ENCODE data around the gene KDELR1. TPM values are rescaled to one million over a fixed set of nuclear protein-coding genes. Genes with fewer than 3 reads are reported as not detected.

The KDELR1 gene
- total RNA-seq, 1 experiment from 2014 or later: 198 TPM

GRCh38 chr19:48351341-48351752 lies 40.0 kb downstream of the KDELR1 start:
- no peak overlapping the region for H2AK5ac ChIP-seq (ENCODE audit: insufficient read length, low read length)
- Mint-ChIP-seq H3K4me3 (no peak overlapping the region), H3K27me3 (ENCODE audit: low read depth) (no peaks in the 10 kb centered on the region), H3K4me1 (peaks cover 5 to 12% of the 10 kb centered on the region in 2 experiments), H3K9me3 (no peaks in the 10 kb centered on the region), H3K36me3 (ENCODE audit: insufficient read depth in 1 of 3, low read depth in 3 of 3) (no peaks in the 10 kb centered on the region), H3K27ac (0 out of 7 replicates have a peak overlapping the region, but pooled peaks of 1 of the 3 experiments have one; percentile 5)
- no peak overlapping the region for H3K56ac ChIP-seq (ENCODE audit: insufficient read length, low read depth, low read length)
- H2BK120ac ChIP-seq (ENCODE audit: low read depth, low read length, poor library complexity, severe bottlenecking): no peak overlapping the region
- H2BK12ac ChIP-seq (ENCODE audit: insufficient read length, low read depth, low read length): no peak overlapping the region
- no peak overlapping the region for H3T11ph ChIP-seq (ENCODE audit: low read length)
- no peak overlapping the region for H3K9ac ChIP-seq (ENCODE audit: extremely low read depth, insufficient read length, low read length)
- H2BK15ac ChIP-seq (ENCODE audit: low read depth, low read length): no peak overlapping the region
- H3K9me3 ChIP-seq (ENCODE audit: control insufficient read depth, low read depth, low read length): no peaks in the 10 kb centered on the region
- H2BK20ac ChIP-seq (ENCODE audit: low read depth, low read length, poor library complexity, severe bottlenecking): no peak overlapping the region
- no peak overlapping the region for H2BK5ac ChIP-seq (ENCODE audit: insufficient read length, low read length)
- no peaks in the 10 kb centered on the region for H3K79me1 ChIP-seq (ENCODE audit: insufficient read depth, low read depth, low read length, poor library complexity, severe bottlenecking)
- no peak overlapping the region for H3K18ac ChIP-seq (ENCODE audit: insufficient read length, low read depth, low read length)
- peak; percentile 84 for DNase-seq
- no peak overlapping the region for H3K27ac ChIP-seq (ENCODE audit: insufficient read length, low read depth, low read length)
- H3K14ac ChIP-seq (ENCODE audit: insufficient read depth, low read length): no peak overlapping the region
- no peak overlapping the region for H4K91ac ChIP-seq (ENCODE audit: insufficient read length, low read depth, low read length)
- H4K8ac ChIP-seq (replicated peaks; ENCODE audit: insufficient read length, low read depth, low read length): no peak overlapping the region
- no peaks in the 10 kb centered on the region for H3K27me3 ChIP-seq (ENCODE audit: insufficient read depth, low read length)
- H2AFZ ChIP-seq (ENCODE audit: low read length): no peak overlapping the region
- H3K4me2 ChIP-seq (ENCODE audit: insufficient read depth, insufficient read length, low read length): no peak overlapping the region
- no CpG with 5 or more reads among the region's 8 CpGs for WGBS (ENCODE audit: extremely low coverage, insufficient read length, low lambda C conversion rate)
- no peaks in the 10 kb centered on the region for H4K20me1 ChIP-seq (ENCODE audit: control insufficient read depth, insufficient read depth, insufficient read length)
- no peak overlapping the region for H4K5ac ChIP-seq (ENCODE audit: insufficient read length, low read depth, low read length)
- no peak overlapping the region for H3K4ac ChIP-seq (ENCODE audit: low read depth, low read length)
- no peaks in the 10 kb centered on the region for H3K4me1 ChIP-seq (ENCODE audit: insufficient read depth, low read length)
- TF ChIP-seq, protein P1, sequence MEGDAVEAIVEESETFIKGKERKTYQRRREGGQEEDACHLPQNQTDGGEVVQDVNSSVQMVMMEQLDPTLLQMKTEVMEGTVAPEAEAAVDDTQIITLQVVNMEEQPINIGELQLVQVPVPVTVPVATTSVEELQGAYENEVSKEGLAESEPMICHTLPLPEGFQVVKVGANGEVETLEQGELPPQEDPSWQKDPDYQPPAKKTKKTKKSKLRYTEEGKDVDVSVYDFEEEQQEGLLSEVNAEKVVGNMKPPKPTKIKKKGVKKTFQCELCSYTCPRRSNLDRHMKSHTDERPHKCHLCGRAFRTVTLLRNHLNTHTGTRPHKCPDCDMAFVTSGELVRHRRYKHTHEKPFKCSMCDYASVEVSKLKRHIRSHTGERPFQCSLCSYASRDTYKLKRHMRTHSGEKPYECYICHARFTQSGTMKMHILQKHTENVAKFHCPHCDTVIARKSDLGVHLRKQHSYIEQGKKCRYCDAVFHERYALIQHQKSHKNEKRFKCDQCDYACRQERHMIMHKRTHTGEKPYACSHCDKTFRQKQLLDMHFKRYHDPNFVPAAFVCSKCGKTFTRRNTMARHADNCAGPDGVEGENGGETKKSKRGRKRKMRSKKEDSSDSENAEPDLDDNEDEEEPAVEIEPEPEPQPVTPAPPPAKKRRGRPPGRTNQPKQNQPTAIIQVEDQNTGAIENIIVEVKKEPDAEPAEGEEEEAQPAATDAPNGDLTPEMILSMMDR (conservative IDR thresholded peaks at IDR 0.05): peak; percentile 95
- H3K79me2 ChIP-seq (ENCODE audit: insufficient read depth, low read length): no peaks in the 10 kb centered on the region
- no peak overlapping the region for H3K23ac ChIP-seq (ENCODE audit: insufficient read length, low read depth, low read length)
- no peaks in the 10 kb centered on the region for H3K23me2 ChIP-seq (ENCODE audit: insufficient read length, low read depth, low read length, poor library complexity, severe bottlenecking)
